H9 (cell line): ENCODE data around the gene MYO7A. TPM values are rescaled to one million over a fixed set of nuclear protein-coding genes. Genes with fewer than 3 reads are reported as not detected.

Experiments used
- DNase-seq: peaks from one replicate; pipeline ENCODE4 v3.0.0-alpha.2; 2017
- H2AFZ ChIP-seq: one replicate; pipeline ENCODE4 v1.6.1; 2013; ENCODE audit warnings: mild to moderate bottlenecking, low read length, control low read depth, moderate library complexity
- H2AK5ac ChIP-seq: 2 replicates; pipeline ENCODE4 v1.6.1; 2013; ENCODE audit warnings: low read length, control low read depth, mixed read lengths; ENCODE audit not compliant: insufficient read length
- H2BK120ac ChIP-seq: one replicate; pipeline ENCODE4 v1.6.1; 2013; ENCODE audit warnings: low read depth, mild to moderate bottlenecking, low read length, control low read depth, inconsistent platforms; ENCODE audit not compliant: poor library complexity, severe bottlenecking
- H2BK12ac ChIP-seq: 2 replicates; pipeline ENCODE4 v1.6.1; 2013; ENCODE audit warnings: low read length, control low read depth, mixed read lengths, low read depth; ENCODE audit not compliant: insufficient read length
- H2BK15ac ChIP-seq: 2 replicates; pipeline ENCODE4 v1.6.1; 2013; ENCODE audit warnings: low read depth, low read length, control low read depth
- H2BK20ac ChIP-seq: one replicate; pipeline ENCODE4 v1.6.1; 2013; ENCODE audit warnings: low read depth, mild to moderate bottlenecking, low read length, control low read depth, inconsistent platforms; ENCODE audit not compliant: poor library complexity, severe bottlenecking
- H2BK5ac ChIP-seq: 2 replicates; pipeline ENCODE4 v1.6.1; 2013; ENCODE audit warnings: low read length, control low read depth, mixed read lengths; ENCODE audit not compliant: insufficient read length
- H3K14ac ChIP-seq: 2 replicates; pipeline ENCODE4 v1.6.1; 2013; ENCODE audit warnings: low read length, control low read depth; ENCODE audit not compliant: insufficient read depth
- H3K18ac ChIP-seq: 2 replicates; pipeline ENCODE4 v1.6.1; 2013; ENCODE audit warnings: low read depth, mild to moderate bottlenecking, mixed read lengths, low read length, control low read depth; ENCODE audit not compliant: insufficient read length
- H3K23ac ChIP-seq: 2 replicates; pipeline ENCODE4 v1.6.1; 2013; ENCODE audit warnings: low read length, control low read depth, mixed read lengths, low read depth; ENCODE audit not compliant: insufficient read length
- H3K23me2 ChIP-seq: 2 replicates; pipeline ENCODE4 v1.6.1; 2013; ENCODE audit warnings: low read depth, mild to moderate bottlenecking, mixed read lengths, low read length, control low read depth; ENCODE audit not compliant: insufficient read length, poor library complexity, severe bottlenecking
- H3K27ac ChIP-seq: 2 replicates; pipeline ENCODE4 v1.5.1; 2013; ENCODE audit warnings: low read length, control low read depth, mixed read lengths, low read depth; ENCODE audit not compliant: insufficient read length
- H3K27me3 ChIP-seq: 2 replicates; pipeline ENCODE4 v1.6.1; 2013; ENCODE audit warnings: low read length, control low read depth, inconsistent platforms; ENCODE audit not compliant: insufficient read depth
- H3K4ac ChIP-seq: 2 replicates; pipeline ENCODE4 v1.6.1; 2013; ENCODE audit warnings: low read depth, mild to moderate bottlenecking, control low read depth, inconsistent platforms, low read length, moderate library complexity
- H3K4me1 ChIP-seq: 2 replicates; pipeline ENCODE4 v1.6.1; 2013; ENCODE audit warnings: low read length, control low read depth, inconsistent platforms; ENCODE audit not compliant: insufficient read depth
- H3K4me2 ChIP-seq: 2 replicates; pipeline ENCODE4 v1.6.1; 2013; ENCODE audit warnings: low read length, control low read depth, mixed read lengths; ENCODE audit not compliant: insufficient read length, insufficient read depth
- H3K56ac ChIP-seq: 2 replicates; pipeline ENCODE4 v1.6.1; 2013; ENCODE audit warnings: low read depth, mild to moderate bottlenecking, mixed read lengths, low read length, control low read depth; ENCODE audit not compliant: insufficient read length
- H3K79me1 ChIP-seq: 2 replicates; pipeline ENCODE4 v1.6.1; 2013; ENCODE audit warnings: low read depth, mild to moderate bottlenecking, moderate library complexity, low read length, control low read depth, inconsistent platforms; ENCODE audit not compliant: insufficient read depth, poor library complexity, severe bottlenecking
- H3K79me2 ChIP-seq: 2 replicates; pipeline ENCODE4 v1.6.1; 2013; ENCODE audit warnings: low read length, control low read depth, inconsistent platforms; ENCODE audit not compliant: insufficient read depth
- H3K9ac ChIP-seq: 2 replicates; pipeline ENCODE4 v1.6.1; 2013; ENCODE audit warnings: low read length, control low read depth, mixed read lengths; ENCODE audit not compliant: insufficient read length; ENCODE audit errors: extremely low read depth
- H3K9me3 ChIP-seq: one replicate; pipeline ENCODE4 v1.6.1; 2013; ENCODE audit warnings: low read depth, low read length, inconsistent platforms; ENCODE audit not compliant: control insufficient read depth
- H3T11ph ChIP-seq: one replicate; pipeline ENCODE4 v1.6.1; 2013; ENCODE audit warnings: mild to moderate bottlenecking, low read length, control low read depth, inconsistent platforms
- H4K20me1 ChIP-seq: one replicate; pipeline ENCODE4 v1.6.1; 2013; ENCODE audit not compliant: control insufficient read depth, insufficient read length, insufficient read depth
- H4K5ac ChIP-seq: 2 replicates; pipeline ENCODE4 v1.6.1; 2013; ENCODE audit warnings: low read depth, mild to moderate bottlenecking, mixed read lengths, low read length, control low read depth; ENCODE audit not compliant: insufficient read length
- H4K8ac ChIP-seq: replicated peaks from 2 replicates; pipeline ENCODE4 v1.6.1; 2013; ENCODE audit warnings: low read length, control low read depth, mixed read lengths, low read depth; ENCODE audit not compliant: insufficient read length
- H4K91ac ChIP-seq: 2 replicates; pipeline ENCODE4 v1.6.1; 2013; ENCODE audit warnings: low read depth, mild to moderate bottlenecking, moderate library complexity, mixed read lengths, low read length, control low read depth; ENCODE audit not compliant: insufficient read length
- H3K27ac Mint-ChIP-seq, 3 experiments: 2 replicates in 2 of 3; 3 replicates in 1 of 3; pipeline ENCODE4 v1.8.0; 2020 to 2021; ENCODE audit warnings: mixed read lengths in 3 of 3, mild to moderate bottlenecking in 1 of 3, moderate library complexity in 1 of 3
- H3K27me3 Mint-ChIP-seq: 2 replicates; pipeline ENCODE4 v1.8.0; 2021; ENCODE audit warnings: low read depth, mild to moderate bottlenecking, moderate library complexity, mixed read lengths
- H3K36me3 Mint-ChIP-seq, 3 experiments: 2 replicates in 2 of 3; 3 replicates in 1 of 3; pipeline ENCODE4 v1.8.0; 2020 to 2021; ENCODE audit warnings: low read depth in 3 of 3, mixed read lengths in 3 of 3; ENCODE audit not compliant: insufficient read depth in 1 of 3
- H3K4me1 Mint-ChIP-seq, 2 experiments: 2 replicates each; pipeline ENCODE4 v1.8.0; 2020; ENCODE audit warnings: mixed read lengths in 2 of 2
- H3K4me3 Mint-ChIP-seq, 2 experiments: 2 replicates in 1 of 2; 3 replicates in 1 of 2; pipeline ENCODE4 v1.8.0; 2020 to 2021; ENCODE audit warnings: mild to moderate bottlenecking in 2 of 2, mixed read lengths in 2 of 2, moderate library complexity in 1 of 2
- H3K9me3 Mint-ChIP-seq, 2 experiments: 2 replicates in 1 of 2; 3 replicates in 1 of 2; pipeline ENCODE4 v1.8.0; 2020; ENCODE audit warnings: mild to moderate bottlenecking in 2 of 2, mixed read lengths in 2 of 2, moderate library complexity in 1 of 2
- WGBS: extraction: QIAGEN DNeasy Blood & Tissue Kit; methylation state at CpG from one replicate; pipeline ENCODE4 v1.1.7; 2013; ENCODE audit warnings: missing lambda C conversion rate, low lambda C conversion rate, mixed read lengths; ENCODE audit not compliant: insufficient read length; ENCODE audit errors: extremely low coverage; 5-methylcytosine and 5-hydroxymethylcytosine counted together
- total RNA-seq: library from RNA; stranded (reverse); gene quantifications from 2 replicates; pipeline ENCODE4 v1.2.1, GENCODE V29; 2021
- TF ChIP-seq, protein P1 (sequence below): fragments of 200-600 bp; sonication (generic); conservative IDR thresholded peaks from 3 replicates; pipeline ENCODE4 v1.8.0; 2021; ENCODE audit warnings: antibody characterized with exemption, mild to moderate bottlenecking

MYO7A gene
- total RNA-seq, 1 experiment from 2014 or later, result 1.6 TPM

DNA sequence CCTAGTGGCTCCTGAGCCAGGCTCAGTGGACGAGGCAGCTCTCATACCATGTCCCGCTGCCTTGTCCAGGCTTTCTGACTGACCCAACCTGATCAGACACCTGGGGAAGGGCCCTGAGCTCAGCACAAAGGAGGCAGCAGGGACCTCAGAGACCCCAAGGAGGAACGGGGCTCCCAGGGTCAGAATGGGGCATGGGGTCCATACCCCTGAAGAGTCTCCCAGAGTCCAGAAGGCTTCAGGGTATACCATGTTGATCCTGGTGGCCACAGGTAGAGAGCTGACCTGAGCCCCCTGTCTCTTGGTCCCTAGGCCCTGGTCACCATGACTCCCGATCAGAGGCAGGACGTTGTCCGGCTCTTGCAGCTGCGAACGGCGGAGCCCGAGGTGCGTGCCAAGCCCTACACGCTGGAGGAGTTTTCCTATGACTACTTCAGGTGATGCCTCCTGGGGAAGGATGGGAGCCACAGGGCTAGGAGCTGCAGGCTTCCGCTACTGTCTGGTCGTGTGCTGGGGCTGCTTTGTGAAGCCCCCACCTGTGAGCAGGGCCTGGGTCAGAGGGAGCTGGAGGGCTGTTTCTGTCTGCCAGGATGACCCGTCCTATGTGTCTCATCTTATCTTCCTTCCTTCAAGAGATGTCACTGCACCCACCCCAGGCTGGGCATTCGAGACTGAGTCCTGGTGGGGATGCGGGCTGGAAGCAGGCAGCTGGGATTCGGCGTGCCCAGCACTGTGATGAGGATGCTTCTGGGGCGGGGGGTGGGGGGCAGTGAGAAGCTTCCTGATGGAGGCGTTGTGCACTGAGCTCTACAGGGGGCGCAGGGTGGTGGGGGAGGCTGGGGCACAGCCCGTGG is 74.2 kb downstream of the MYO7A start:
- DNase-seq, result no peak
- no peak overlapping the region for H2BK12ac ChIP-seq
- H3K4me2 ChIP-seq, result no peak overlapping the region
- no peaks in the 10 kb centered on the region for H3K27me3 ChIP-seq
- no peak overlapping the region for H3T11ph ChIP-seq
- no peak overlapping the region for H2BK120ac ChIP-seq
- H4K20me1 ChIP-seq, result no peaks in the 10 kb centered on the region
- no peak overlapping the region for H3K23ac ChIP-seq
- H3K27ac ChIP-seq, result no peak overlapping the region
- no peak overlapping the region for H3K4me3 Mint-ChIP-seq
- H3K14ac ChIP-seq, result no peak overlapping the region; the same call in 1 of the 2 replicates
- H2AK5ac ChIP-seq, result no peak overlapping the region
- H3K79me1 ChIP-seq, result no peaks in the 10 kb centered on the region
- H3K27ac Mint-ChIP-seq, result no peak overlapping the region
- H2BK20ac ChIP-seq, result no peak overlapping the region
- no peaks in the 10 kb centered on the region for H3K36me3 Mint-ChIP-seq
- no peak overlapping the region for H2BK5ac ChIP-seq
- H3K9me3 ChIP-seq, result no peaks in the 10 kb centered on the region
- H4K5ac ChIP-seq, result no peak overlapping the region
- no CpG with 5 or more reads among the region's 23 CpGs for WGBS
- H3K56ac ChIP-seq, result no peak overlapping the region
- TF ChIP-seq, protein P1, sequence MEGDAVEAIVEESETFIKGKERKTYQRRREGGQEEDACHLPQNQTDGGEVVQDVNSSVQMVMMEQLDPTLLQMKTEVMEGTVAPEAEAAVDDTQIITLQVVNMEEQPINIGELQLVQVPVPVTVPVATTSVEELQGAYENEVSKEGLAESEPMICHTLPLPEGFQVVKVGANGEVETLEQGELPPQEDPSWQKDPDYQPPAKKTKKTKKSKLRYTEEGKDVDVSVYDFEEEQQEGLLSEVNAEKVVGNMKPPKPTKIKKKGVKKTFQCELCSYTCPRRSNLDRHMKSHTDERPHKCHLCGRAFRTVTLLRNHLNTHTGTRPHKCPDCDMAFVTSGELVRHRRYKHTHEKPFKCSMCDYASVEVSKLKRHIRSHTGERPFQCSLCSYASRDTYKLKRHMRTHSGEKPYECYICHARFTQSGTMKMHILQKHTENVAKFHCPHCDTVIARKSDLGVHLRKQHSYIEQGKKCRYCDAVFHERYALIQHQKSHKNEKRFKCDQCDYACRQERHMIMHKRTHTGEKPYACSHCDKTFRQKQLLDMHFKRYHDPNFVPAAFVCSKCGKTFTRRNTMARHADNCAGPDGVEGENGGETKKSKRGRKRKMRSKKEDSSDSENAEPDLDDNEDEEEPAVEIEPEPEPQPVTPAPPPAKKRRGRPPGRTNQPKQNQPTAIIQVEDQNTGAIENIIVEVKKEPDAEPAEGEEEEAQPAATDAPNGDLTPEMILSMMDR, result no peak
- H3K4ac ChIP-seq, result no peak overlapping the region
- H2BK15ac ChIP-seq, result no peak overlapping the region
- no peaks in the 10 kb centered on the region; the same call in 1 of the 2 replicates for H3K27me3 Mint-ChIP-seq
- no peaks in the 10 kb centered on the region for H3K4me1 ChIP-seq
- no peaks in the 10 kb centered on the region for H3K79me2 ChIP-seq
- H3K4me1 Mint-ChIP-seq, result peaks cover 0 to 5% of the 10 kb centered on the region in 2 experiments; a peak in 2 of 4 replicates
- H3K18ac ChIP-seq, result no peak overlapping the region
- no peak overlapping the region for H4K91ac ChIP-seq
- H3K9me3 Mint-ChIP-seq, result no peaks in the 10 kb centered on the region
- no peaks in the 10 kb centered on the region for H3K23me2 ChIP-seq
- H4K8ac ChIP-seq, result no peak overlapping the region
- no peak overlapping the region for H3K9ac ChIP-seq
- no peak overlapping the region for H2AFZ ChIP-seq
